ENCODE data around the gene ETFBKMT.
"Not testable (repeated sequence)": the region's sequence is repeated elsewhere in the genome, so short reads cannot be mapped to it uniquely, and the experiment has no call there.

Gene ETFBKMT

DNA sequence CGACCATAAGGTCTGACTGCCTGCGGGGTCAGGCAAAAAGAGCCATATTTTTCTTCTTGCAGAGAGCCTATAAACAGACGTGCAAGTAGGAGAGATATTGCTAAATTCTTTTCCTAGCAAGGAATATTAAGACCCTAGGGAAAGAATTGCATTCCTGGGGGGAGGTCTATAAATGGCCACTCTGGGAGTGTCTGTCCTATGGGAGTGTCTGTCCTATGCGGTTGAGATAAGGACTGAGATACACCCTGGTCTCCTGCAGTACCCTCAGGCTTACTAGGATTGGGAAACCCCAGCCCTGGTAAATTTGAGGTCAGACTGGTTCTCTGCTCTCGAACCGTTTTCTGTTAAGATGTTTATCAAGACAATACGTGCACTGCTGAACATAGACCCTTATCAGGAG, 48.6 kb downstream of the ETFBKMT start:
- not testable (repeated sequence) for H3K4me2 ChIP-seq (ENCODE audit: low read length); H3K23ac ChIP-seq (ENCODE audit: low read length); H3K36me3 ChIP-seq (ENCODE audit: control insufficient read depth, insufficient read depth, low read length); H2BK5ac ChIP-seq (ENCODE audit: low read length); H3K9ac ChIP-seq (ENCODE audit: low read length); H2BK120ac ChIP-seq (ENCODE audit: low read depth, low read length); H3K4me3 ChIP-seq (ENCODE audit: low read length); H2BK15ac ChIP-seq (replicated peaks; ENCODE audit: low read depth); H3K27me3 ChIP-seq (ENCODE audit: insufficient read depth, low read length, poor library complexity); H3K4ac ChIP-seq (ENCODE audit: low read depth, low read length); H3K18ac ChIP-seq (ENCODE audit: low read length); H2AK5ac ChIP-seq (ENCODE audit: low read length); H4K5ac ChIP-seq (ENCODE audit: low read length); H4K8ac ChIP-seq (ENCODE audit: low read depth, low read length); H3K56ac ChIP-seq (ENCODE audit: low read length); H3K4me1 ChIP-seq (ENCODE audit: control insufficient read depth, low read depth, low read length); DNase-seq; H3K79me2 ChIP-seq (ENCODE audit: control insufficient read depth, insufficient read depth, low read length); H3K79me1 ChIP-seq (ENCODE audit: low read length); H3K27ac ChIP-seq (ENCODE audit: low read depth, low read length)
- no CpG with 5 or more reads among the region's 7 CpGs for WGBS (ENCODE audit: extremely low coverage, insufficient coverage, low lambda C conversion rate)

DNA sequence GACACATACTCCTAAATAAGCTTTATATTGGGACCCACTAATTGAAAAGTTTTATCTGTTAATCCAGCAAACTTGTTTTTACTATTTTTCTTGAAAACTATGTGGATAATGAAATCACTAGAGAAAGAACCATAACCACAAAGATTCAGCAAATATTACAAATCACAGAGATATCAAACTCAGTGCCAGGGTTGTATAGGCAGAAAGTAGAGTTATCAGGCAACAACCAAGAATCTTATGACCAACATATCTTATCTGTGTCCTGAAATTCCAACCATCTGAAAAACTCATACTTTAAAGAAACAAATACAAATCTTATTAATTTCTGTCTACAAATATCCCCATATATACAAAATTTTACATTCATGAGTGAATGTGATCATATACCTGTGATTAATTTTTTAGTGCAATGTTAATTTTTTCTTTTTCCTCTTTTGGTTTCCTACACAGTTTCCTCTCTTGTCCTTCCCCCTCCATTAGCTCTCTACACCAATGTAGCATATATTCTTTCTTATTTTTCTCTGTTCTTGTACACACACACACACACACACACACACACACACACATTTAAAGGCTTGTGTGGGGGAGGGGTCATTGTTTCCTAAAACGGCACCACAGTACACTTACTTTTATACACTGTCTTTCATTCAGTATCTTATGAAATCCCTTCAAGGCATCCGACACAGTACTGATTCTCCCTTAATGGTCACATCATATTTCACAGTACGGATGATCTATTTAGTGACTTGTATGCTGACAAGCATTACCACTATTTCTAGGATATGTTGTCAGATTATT, 50.7 kb downstream of the ETFBKMT start:
- Histone ChIP-seq H3K4me2 (ENCODE audit: low read length) (no peak overlapping the region), H2BK120ac (ENCODE audit: low read depth, low read length) (no peak overlapping the region), H2BK15ac (replicated peaks; ENCODE audit: low read depth) (no peak overlapping the region), H3K27ac (ENCODE audit: low read depth, low read length) (no peak overlapping the region), H2AK5ac (ENCODE audit: low read length) (no peak overlapping the region), H3K27me3 (ENCODE audit: insufficient read depth, low read length, poor library complexity) (no peaks in the 10 kb centered on the region), H3K9ac (ENCODE audit: low read length) (no peak overlapping the region), H3K79me1 (ENCODE audit: low read length) (no peaks in the 10 kb centered on the region), H3K4me1 (ENCODE audit: control insufficient read depth, low read depth, low read length) (no peaks in the 10 kb centered on the region), H3K36me3 (ENCODE audit: control insufficient read depth, insufficient read depth, low read length) (no peaks in the 10 kb centered on the region), H3K18ac (ENCODE audit: low read length) (no peak overlapping the region), H3K79me2 (ENCODE audit: control insufficient read depth, insufficient read depth, low read length) (no peaks in the 10 kb centered on the region), H3K4me3 (ENCODE audit: low read length) (no peak overlapping the region), H4K5ac (ENCODE audit: low read length) (no peak overlapping the region), H3K56ac (ENCODE audit: low read length) (no peak overlapping the region), H4K8ac (ENCODE audit: low read depth, low read length) (no peak overlapping the region), H2BK5ac (ENCODE audit: low read length) (no peak overlapping the region), H3K23ac (ENCODE audit: low read length) (no peak overlapping the region), H3K4ac (ENCODE audit: low read depth, low read length) (no peak overlapping the region)
- WGBS (ENCODE audit: extremely low coverage, insufficient coverage, low lambda C conversion rate), result no CpG with 5 or more reads among the region's 3 CpGs
- no peak for DNase-seq

DNA sequence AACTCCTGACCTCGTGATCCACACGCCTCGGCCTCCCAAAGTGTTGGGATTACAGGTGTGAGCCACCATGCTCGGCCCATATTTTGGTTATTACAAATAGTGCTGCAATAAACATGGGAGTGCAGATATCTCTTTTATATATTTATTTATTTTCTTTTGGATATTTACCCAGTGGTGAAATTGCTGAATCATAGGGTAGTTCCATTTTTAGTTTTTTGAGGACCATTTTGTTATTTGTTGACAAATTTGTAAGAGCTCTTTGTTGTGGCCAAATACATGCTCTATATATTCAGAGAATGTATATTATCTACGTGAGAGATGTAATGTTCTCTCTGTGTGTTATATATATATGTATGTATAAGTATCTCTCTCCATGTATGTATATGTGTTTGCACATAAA, 53.4 kb downstream of the ETFBKMT start:
- no peaks in the 10 kb centered on the region for H3K79me1 ChIP-seq (ENCODE audit: low read length)
- H3K36me3 ChIP-seq (ENCODE audit: control insufficient read depth, insufficient read depth, low read length), result no peaks in the 10 kb centered on the region
- H3K27ac ChIP-seq (ENCODE audit: low read depth, low read length), result no peak overlapping the region
- no peaks in the 10 kb centered on the region for H3K4me1 ChIP-seq (ENCODE audit: control insufficient read depth, low read depth, low read length)
- no peak overlapping the region for H2BK5ac ChIP-seq (ENCODE audit: low read length)
- H2BK120ac ChIP-seq (ENCODE audit: low read depth, low read length), result no peak overlapping the region
- no peak overlapping the region for H2AK5ac ChIP-seq (ENCODE audit: low read length)
- H3K9ac ChIP-seq (ENCODE audit: low read length), result no peak overlapping the region
- H4K8ac ChIP-seq (ENCODE audit: low read depth, low read length), result no peak overlapping the region
- no peak overlapping the region for H3K23ac ChIP-seq (ENCODE audit: low read length)
- no peak overlapping the region for H2BK15ac ChIP-seq (replicated peaks; ENCODE audit: low read depth)
- no peak overlapping the region for H3K4me2 ChIP-seq (ENCODE audit: low read length)
- H3K27me3 ChIP-seq (ENCODE audit: insufficient read depth, low read length, poor library complexity), result no peaks in the 10 kb centered on the region
- no peak overlapping the region for H3K4me3 ChIP-seq (ENCODE audit: low read length)
- no peaks in the 10 kb centered on the region for H3K79me2 ChIP-seq (ENCODE audit: control insufficient read depth, insufficient read depth, low read length)
- no CpG with 5 or more reads among the region's 5 CpGs for WGBS (ENCODE audit: extremely low coverage, insufficient coverage, low lambda C conversion rate)
- H4K5ac ChIP-seq (ENCODE audit: low read length), result no peak overlapping the region
- no peak overlapping the region for H3K56ac ChIP-seq (ENCODE audit: low read length)
- no peak for DNase-seq
- no peak overlapping the region for H3K4ac ChIP-seq (ENCODE audit: low read depth, low read length)
- no peak overlapping the region for H3K18ac ChIP-seq (ENCODE audit: low read length)

DNA sequence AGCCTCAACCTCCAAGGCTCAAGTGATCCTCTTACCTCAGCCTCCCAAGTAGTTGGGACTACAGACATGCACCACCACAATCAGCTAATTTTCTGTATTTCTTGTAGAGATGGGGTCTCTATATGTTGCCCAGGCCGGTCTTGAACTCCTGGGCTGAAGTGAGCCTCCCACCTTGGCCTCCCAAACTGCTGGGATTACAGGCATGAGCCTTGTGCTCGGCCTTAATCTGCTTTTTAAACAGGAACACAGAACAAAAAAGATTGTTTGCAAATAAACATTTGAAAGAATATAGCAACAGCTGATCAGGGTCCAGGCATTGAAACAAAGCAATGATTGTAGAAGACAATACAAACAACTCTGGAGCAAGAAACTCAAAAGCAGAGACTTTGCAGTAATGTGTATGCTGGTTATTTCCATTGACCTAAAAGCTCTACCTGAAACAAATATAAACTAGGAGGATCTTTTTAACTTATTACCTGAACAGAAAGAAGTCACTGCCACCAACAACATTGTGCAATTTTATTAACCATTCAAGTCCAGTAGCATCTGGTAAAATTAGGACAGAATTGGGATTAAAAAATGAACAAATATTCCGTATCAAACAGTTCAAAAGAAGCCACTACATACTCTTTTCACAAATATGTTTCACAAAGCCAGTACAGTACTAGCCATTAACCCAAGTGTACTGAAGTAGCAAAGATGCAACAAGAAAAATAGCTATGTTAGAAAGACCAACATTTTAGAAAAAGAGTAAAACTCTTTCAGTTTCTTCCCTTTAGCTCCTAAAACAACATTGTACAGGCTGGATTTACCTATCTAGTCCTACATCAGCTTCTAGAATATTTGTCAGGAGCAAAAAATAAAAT, 55.2 kb downstream of the ETFBKMT start:
- Histone ChIP-seq H2BK120ac (ENCODE audit: low read depth, low read length) (no peak overlapping the region), H3K9ac (ENCODE audit: low read length) (no peak overlapping the region), H3K4me3 (ENCODE audit: low read length) (no peak overlapping the region), H3K36me3 (ENCODE audit: control insufficient read depth, insufficient read depth, low read length) (no peaks in the 10 kb centered on the region), H3K56ac (ENCODE audit: low read length) (no peak overlapping the region), H2BK15ac (replicated peaks; ENCODE audit: low read depth) (no peak overlapping the region), H3K4me1 (ENCODE audit: control insufficient read depth, low read depth, low read length) (peaks cover 3% of the 10 kb centered on the region), H3K27me3 (ENCODE audit: insufficient read depth, low read length, poor library complexity) (no peaks in the 10 kb centered on the region), H3K4me2 (ENCODE audit: low read length) (no peak overlapping the region), H2BK5ac (ENCODE audit: low read length) (no peak overlapping the region), H2AK5ac (ENCODE audit: low read length) (no peak overlapping the region), H3K23ac (ENCODE audit: low read length) (no peak overlapping the region), H4K5ac (ENCODE audit: low read length) (no peak overlapping the region), H3K27ac (ENCODE audit: low read depth, low read length) (no peak overlapping the region), H4K8ac (ENCODE audit: low read depth, low read length) (no peak overlapping the region), H3K79me1 (ENCODE audit: low read length) (no peaks in the 10 kb centered on the region), H3K4ac (ENCODE audit: low read depth, low read length) (no peak overlapping the region), H3K79me2 (ENCODE audit: control insufficient read depth, insufficient read depth, low read length) (no peaks in the 10 kb centered on the region), H3K18ac (ENCODE audit: low read length) (no peak overlapping the region)
- DNase-seq, result no peak
- WGBS (ENCODE audit: extremely low coverage, insufficient coverage, low lambda C conversion rate), result no CpG with 5 or more reads among the region's 3 CpGs

DNA sequence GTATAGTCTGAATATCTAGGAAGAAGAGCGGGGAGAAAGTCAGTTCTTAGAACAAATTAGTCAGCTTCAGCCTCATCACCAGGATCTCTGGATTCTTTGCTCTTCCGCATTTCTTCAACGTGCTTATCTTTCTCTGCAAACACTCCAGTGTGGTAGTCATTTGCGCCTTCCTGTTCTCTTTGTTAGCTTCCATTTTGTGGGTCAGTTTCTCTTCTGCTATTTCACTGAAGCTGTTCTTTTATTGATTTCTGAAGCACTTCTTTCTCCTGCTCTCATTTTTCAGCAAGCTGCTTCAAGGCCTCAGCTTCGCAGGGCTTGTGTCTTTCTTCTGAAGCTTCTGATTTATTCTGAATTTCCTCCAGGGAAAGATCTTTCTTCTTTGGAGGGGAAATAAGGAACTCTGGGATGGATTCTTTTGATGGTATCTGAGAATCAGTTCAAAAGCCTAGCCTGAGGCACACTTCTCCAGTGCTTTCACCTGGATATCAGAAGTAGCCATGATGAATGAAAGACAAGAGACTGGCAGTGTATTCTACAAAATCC, 55.9 kb downstream of the ETFBKMT start:
- peaks cover 3% of the 10 kb centered on the region for H3K4me1 ChIP-seq (ENCODE audit: control insufficient read depth, low read depth, low read length)
- no peaks in the 10 kb centered on the region for H3K27me3 ChIP-seq (ENCODE audit: insufficient read depth, low read length, poor library complexity)
- no peak overlapping the region for H3K27ac ChIP-seq (ENCODE audit: low read depth, low read length)
- no peak overlapping the region for H4K8ac ChIP-seq (ENCODE audit: low read depth, low read length)
- no peaks in the 10 kb centered on the region for H3K36me3 ChIP-seq (ENCODE audit: control insufficient read depth, insufficient read depth, low read length)
- no peak overlapping the region for H2BK120ac ChIP-seq (ENCODE audit: low read depth, low read length)
- no peaks in the 10 kb centered on the region for H3K79me2 ChIP-seq (ENCODE audit: control insufficient read depth, insufficient read depth, low read length)
- H3K9ac ChIP-seq (ENCODE audit: low read length), result no peak overlapping the region
- H3K56ac ChIP-seq (ENCODE audit: low read length), result no peak overlapping the region
- peak overlapping the region; percentile 98 for H2BK15ac ChIP-seq (replicated peaks; ENCODE audit: low read depth)
- peak; percentile 84 for DNase-seq
- no CpG with 5 or more reads among the region's 5 CpGs for WGBS (ENCODE audit: extremely low coverage, insufficient coverage, low lambda C conversion rate)
- no peaks in the 10 kb centered on the region for H3K79me1 ChIP-seq (ENCODE audit: low read length)
- H3K4me2 ChIP-seq (ENCODE audit: low read length), result no peak overlapping the region
- H3K18ac ChIP-seq (ENCODE audit: low read length), result peak overlapping the region; percentile 75
- no peak overlapping the region for H2AK5ac ChIP-seq (ENCODE audit: low read length)
- no peak overlapping the region for H4K5ac ChIP-seq (ENCODE audit: low read length)
- H3K4me3 ChIP-seq (ENCODE audit: low read length), result no peak overlapping the region
- no peak overlapping the region for H2BK5ac ChIP-seq (ENCODE audit: low read length)
- H3K23ac ChIP-seq (ENCODE audit: low read length), result no peak overlapping the region
- H3K4ac ChIP-seq (ENCODE audit: low read depth, low read length), result no peak overlapping the region

Measured in mesendoderm (in vitro differentiated cells).